Activated CD8-positive, alpha-beta T cell treated with anti-CD3 and anti-CD28 coated beads, Interleukin-2, amount 10 ng/mL, durations not matched to agents 7 days and 5 days (primary cell): ENCODE results near the gene CSAD. TPM values are rescaled to one million over a fixed set of nuclear protein-coding genes. Genes with fewer than 3 reads are reported as not detected.

Experiments used
- ATAC-seq: fragments of 150-1000 bp; cut with Tn5 transposase; one replicate; pipeline ENCODE4 v1.10.0; 2021; ENCODE audit warnings: moderate library complexity
- CTCF ChIA-PET: fragments of 350-600 bp; sonication (Branson Sonifier 250); formaldehyde crosslinking; loops from one replicate; lab custom pipeline; 2021; ENCODE audit warnings: antibody characterized with exemption; lab: Charles Lee
- POLR2A ChIA-PET: fragments of 350-600 bp; sonication (Branson Sonifier 250); formaldehyde crosslinking; loops from one replicate; lab custom pipeline; 2021; ENCODE audit warnings: antibody characterized with exemption; lab: Charles Lee
- DNase-seq: peaks from one replicate; pipeline ENCODE4 v3.0.0-alpha.2; 2020
- H3K27ac Mint-ChIP-seq: one replicate; pipeline ENCODE4 v1.8.0; 2021; ENCODE audit warnings: mild to moderate bottlenecking, mixed read lengths
- H3K27me3 Mint-ChIP-seq: one replicate; pipeline ENCODE4 v1.8.0; 2021; ENCODE audit warnings: low read depth, mixed read lengths
- H3K36me3 Mint-ChIP-seq: one replicate; pipeline ENCODE4 v1.8.0; 2021; ENCODE audit warnings: low read depth, mixed read lengths
- H3K4me1 Mint-ChIP-seq: one replicate; pipeline ENCODE4 v1.8.0; 2021; ENCODE audit warnings: low read depth, mixed read lengths
- H3K4me3 Mint-ChIP-seq: one replicate; pipeline ENCODE4 v1.8.0; 2021; ENCODE audit warnings: mild to moderate bottlenecking, mixed read lengths
- H3K9me3 Mint-ChIP-seq: one replicate; pipeline ENCODE4 v1.8.0; 2022; ENCODE audit warnings: mixed read lengths; ENCODE audit not compliant: insufficient read depth
- total RNA-seq, 2 experiments: library from RNA; stranded (reverse); gene quantifications; one replicate each; pipeline ENCODE4 v1.2.3, GENCODE V29; 2021

Gene CSAD, protein sequence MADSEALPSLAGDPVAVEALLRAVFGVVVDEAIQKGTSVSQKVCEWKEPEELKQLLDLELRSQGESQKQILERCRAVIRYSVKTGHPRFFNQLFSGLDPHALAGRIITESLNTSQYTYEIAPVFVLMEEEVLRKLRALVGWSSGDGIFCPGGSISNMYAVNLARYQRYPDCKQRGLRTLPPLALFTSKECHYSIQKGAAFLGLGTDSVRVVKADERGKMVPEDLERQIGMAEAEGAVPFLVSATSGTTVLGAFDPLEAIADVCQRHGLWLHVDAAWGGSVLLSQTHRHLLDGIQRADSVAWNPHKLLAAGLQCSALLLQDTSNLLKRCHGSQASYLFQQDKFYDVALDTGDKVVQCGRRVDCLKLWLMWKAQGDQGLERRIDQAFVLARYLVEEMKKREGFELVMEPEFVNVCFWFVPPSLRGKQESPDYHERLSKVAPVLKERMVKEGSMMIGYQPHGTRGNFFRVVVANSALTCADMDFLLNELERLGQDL
- 10 to 100 TPM; 15.7 to 17.0 TPM for total RNA-seq

DNA sequence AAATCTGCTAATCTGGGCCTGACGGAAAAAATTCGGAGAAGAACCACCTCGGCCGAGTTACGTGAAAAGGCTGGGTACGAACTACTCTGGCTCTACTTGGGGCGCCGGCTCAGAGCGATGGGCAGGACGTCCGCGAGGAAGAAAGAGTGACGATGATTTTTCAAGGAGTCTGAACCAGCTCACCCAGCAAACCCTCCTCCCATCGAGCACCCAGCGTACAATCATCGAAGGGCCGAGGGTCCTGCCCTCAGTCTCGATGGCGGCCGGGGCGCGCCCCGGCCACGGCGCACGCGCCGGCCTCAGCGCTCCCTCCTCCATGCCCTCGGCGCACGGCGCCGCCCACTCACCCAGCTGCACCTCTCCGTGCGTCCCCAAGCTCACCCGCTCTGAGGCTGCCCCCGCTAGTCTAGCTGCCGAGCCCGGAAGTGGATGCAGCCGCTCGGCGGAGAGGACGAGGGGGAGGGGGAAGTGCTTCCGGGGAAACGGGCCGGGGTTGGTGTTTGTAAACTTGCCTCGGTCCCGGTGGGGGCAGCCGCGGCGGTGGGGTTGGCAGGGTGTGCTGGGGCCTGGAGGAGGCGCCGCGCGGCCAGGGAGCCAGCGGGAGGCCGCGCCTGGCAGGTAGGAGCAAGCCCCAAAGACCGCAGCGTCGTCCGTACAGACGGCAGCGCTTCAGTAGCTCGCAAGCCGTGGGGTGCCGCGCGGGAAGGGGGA is at the start of gene CSAD, which contains the start of gene ZNF740:
Gene CSAD (minus strand): TSS at position 706 of the 711 bp plus-strand sequence. CDS start 7,455 bp downstream, outside the sequence.
Gene ZNF740 (plus strand): TSS at position 503 of the 711 bp plus-strand sequence. CDS start 1,262 bp downstream, outside the sequence.
- peak; percentile 98 for DNase-seq
- H3K9me3 Mint-ChIP-seq: no peaks in the 10 kb centered on the region
- H3K27me3 Mint-ChIP-seq: no peaks in the 10 kb centered on the region
- POLR2A ChIA-PET: interaction anchor here (0.6 to 4.5 kb wide), 20 partner anchors 9 to 174 kb away, joined by 3 to 57 read pairs (median 4); partner anchors contain the start of genes AAAS, EIF4B, ESPL1 and MYG1
- ATAC-seq: peak; percentile 97
- CTCF ChIA-PET: interaction anchor here (0.7 to 4.8 kb wide), 17 partner anchors 11 to 164 kb away, joined by 3 to 38 read pairs (median 5); partner anchors contain the start of genes AAAS, ESPL1 and SOAT2
- H3K4me1 Mint-ChIP-seq: peaks cover 50% of the 10 kb centered on the region
- H3K36me3 Mint-ChIP-seq: peaks cover 32% of the 10 kb centered on the region
- H3K27ac Mint-ChIP-seq: peak within 1 kb of the TSS; percentile 98
- H3K4me3 Mint-ChIP-seq: peak within 1 kb of the TSS; percentile 86

DNA sequence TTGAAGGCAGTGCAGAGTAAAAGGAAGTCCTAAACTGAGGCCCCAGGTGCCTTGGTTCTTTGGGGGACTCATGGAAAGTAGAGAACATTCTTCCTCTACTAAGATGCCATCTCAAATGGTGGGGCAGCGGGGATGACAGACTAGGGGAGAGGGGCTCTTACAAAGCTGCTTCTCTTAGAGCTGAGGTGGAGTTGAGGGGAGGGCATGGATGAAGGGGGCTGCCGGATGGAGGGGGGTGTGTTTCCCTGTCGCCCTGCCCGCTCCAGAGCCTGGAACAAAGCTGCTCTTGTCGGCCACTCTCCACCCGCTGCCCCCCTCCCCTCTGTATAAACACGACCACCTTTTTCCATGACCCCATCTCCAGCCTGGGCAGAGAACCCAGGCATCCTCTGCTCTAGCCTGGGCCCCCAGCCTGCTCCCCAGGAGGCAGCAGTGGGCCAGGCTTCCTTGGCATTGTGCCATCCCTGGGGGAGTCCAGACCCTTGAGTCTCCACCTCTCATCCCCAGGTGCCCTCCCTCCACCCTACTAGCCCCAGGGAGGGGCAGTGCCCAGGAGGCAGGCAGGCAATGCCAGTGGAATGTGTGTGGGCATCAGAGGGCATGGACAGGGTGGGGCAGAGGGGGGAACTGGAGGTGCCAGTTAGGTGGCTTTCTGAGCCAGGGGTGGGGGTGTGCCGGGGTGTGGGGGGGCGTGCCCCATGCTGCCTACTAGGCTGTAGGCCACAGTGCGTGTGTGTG is 49.6 kb upstream of the CSAD start:
- ChIA-PET POLR2A (interaction anchor here (1.9 kb wide), 1 partner anchor 10 kb away, joined by 6 read pairs; no protein-coding TSS in a partner anchor), CTCF (interaction anchor here (0.7 to 3.2 kb wide), 4 partner anchors 10 to 279 kb away, joined by 3 to 12 read pairs (median 7); a partner anchor contains a TSS)
- Mint-ChIP-seq H3K27ac (peak overlapping the region; percentile 5), H3K4me1 (peaks cover 60% of the 10 kb centered on the region), H3K9me3 (no peaks in the 10 kb centered on the region), H3K4me3 (no peak overlapping the region), H3K27me3 (no peaks in the 10 kb centered on the region), H3K36me3 (peaks cover 7% of the 10 kb centered on the region)
- no peak for DNase-seq
- no peak for ATAC-seq

DNA sequence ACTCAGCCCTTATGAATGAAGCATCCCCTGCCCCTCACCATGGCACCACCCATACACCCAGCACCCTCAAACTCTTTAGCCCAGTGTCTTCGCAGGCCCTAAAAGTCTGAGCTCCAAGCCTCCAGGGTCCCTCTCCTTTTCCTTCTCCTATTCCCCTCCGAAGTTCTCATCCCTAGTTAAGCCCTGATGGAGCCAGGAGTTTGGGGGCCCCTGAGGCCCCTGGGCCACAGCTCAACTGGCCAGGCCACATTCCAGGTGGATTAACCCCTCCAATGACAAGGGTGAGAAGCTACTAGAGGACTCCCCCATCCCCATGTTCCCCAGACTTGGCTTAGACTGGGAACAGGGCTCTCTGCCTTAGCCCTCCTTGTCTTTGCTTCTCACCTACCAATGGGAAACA is 48.7 kb upstream of the CSAD start:
- DNase-seq (no peak), ATAC-seq (no peak)
- Mint-ChIP-seq H3K27ac (peak overlapping the region; percentile 32), H3K9me3 (no peaks in the 10 kb centered on the region), H3K4me1 (peaks cover 64% of the 10 kb centered on the region), H3K36me3 (peaks cover 11% of the 10 kb centered on the region), H3K27me3 (no peaks in the 10 kb centered on the region), H3K4me3 (no peak overlapping the region)
- ChIA-PET CTCF (interaction anchor here (0.8 to 3.2 kb wide), 5 partner anchors 10 to 130 kb away, joined by 3 to 12 read pairs (median 6); partner anchors contain the start of gene AAAS), POLR2A (interaction anchor here (1.9 kb wide), 1 partner anchor 9 kb away, joined by 6 read pairs; no protein-coding TSS in a partner anchor)

DNA sequence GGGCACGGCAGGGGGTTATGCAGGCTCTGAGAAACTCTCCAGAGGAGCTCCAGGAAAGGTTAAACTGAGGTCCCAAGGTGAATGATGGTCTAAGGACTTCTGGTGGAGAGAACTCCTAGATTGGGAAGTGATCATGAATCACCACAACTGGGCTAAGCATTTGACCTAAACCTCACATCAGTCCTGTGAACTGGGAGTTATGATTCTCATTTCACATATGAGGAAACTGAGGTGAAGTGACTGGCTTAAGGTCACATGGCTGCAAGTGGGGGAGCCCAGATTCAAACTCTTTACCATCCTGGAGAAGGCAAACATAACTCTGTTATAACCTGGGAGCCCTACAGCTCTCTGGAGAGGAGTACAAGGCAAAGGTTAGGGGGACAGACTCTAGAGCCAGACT is 47.1 kb upstream of the CSAD start:
- POLR2A ChIA-PET: interaction anchor here (1.2 kb wide), 1 partner anchor 40 kb away, joined by 6 read pairs; no protein-coding TSS in a partner anchor
- no peak overlapping the region for H3K27ac Mint-ChIP-seq
- peaks cover 66% of the 10 kb centered on the region for H3K4me1 Mint-ChIP-seq

DNA sequence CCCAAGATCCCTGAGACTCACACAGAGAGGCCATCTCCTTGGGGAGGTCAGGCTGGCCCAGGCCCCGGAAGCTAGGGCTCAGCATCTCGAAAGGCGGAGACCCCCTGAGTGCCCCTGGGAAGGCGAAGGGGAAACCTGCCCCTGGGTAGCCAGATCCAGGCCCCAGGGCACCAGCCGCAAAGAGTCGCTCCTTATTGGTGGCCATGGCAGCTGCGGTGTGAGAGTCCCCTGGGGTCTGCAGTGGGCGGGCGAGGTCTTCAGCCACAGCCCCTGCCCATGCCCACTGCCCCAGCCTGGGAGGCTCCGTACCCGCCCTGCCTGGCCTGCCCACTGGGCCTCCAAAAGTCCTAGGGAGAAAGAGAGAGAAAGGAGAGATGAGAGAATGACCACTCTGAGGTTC is 46.6 kb upstream of the CSAD start:
- H3K9me3 Mint-ChIP-seq: no peaks in the 10 kb centered on the region
- CTCF ChIA-PET: interaction anchor here (1.4 kb wide), 1 partner anchor 14 kb away, joined by 5 read pairs; no protein-coding TSS in a partner anchor
- POLR2A ChIA-PET: no interaction called here
- H3K4me1 Mint-ChIP-seq: peaks cover 66% of the 10 kb centered on the region
- no peak for DNase-seq
- no peak overlapping the region for H3K27ac Mint-ChIP-seq
- H3K4me3 Mint-ChIP-seq: no peak overlapping the region
- H3K27me3 Mint-ChIP-seq: no peaks in the 10 kb centered on the region
- ATAC-seq: no peak
- H3K36me3 Mint-ChIP-seq: peaks cover 11% of the 10 kb centered on the region

More for the DNA sequence above, 47.1 kb upstream of the CSAD start:
- Mint-ChIP-seq H3K9me3 (no peaks in the 10 kb centered on the region), H3K27me3 (no peaks in the 10 kb centered on the region), H3K4me3 (no peak overlapping the region), H3K36me3 (peaks cover 11% of the 10 kb centered on the region)
- ATAC-seq (no peak), DNase-seq (no peak)
- CTCF ChIA-PET: interaction anchor here (1.0 to 1.4 kb wide), 3 partner anchors 14 to 23 kb away, joined by 5 read pairs; no protein-coding TSS in a partner anchor

DNA sequence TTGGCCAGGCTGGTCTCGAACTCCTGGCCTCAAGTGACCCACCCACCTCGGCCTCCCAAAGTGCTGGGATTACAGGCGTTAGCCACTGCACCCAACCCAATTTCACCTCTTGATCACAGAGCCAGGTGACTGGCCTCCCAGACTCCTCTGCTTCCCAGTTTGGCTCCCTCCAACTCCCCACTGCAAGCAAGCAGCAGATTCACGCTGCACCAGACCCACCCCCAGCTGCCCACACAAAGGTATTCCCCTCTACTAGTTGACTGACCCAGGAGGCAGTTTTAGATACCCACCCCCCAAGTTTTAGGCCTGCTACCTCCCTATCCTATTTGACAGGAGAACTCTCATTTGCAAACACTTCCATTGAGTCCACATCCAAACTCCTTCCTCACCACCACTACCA is 46.1 kb upstream of the CSAD start:
- H3K36me3 Mint-ChIP-seq: peaks cover 11% of the 10 kb centered on the region
- no peaks in the 10 kb centered on the region for H3K9me3 Mint-ChIP-seq
- H3K27me3 Mint-ChIP-seq: no peaks in the 10 kb centered on the region
- CTCF ChIA-PET: interaction anchor here (1.4 kb wide), 1 partner anchor 10 kb away, joined by 3 read pairs; no protein-coding TSS in a partner anchor
- POLR2A ChIA-PET: no interaction called here
- no peak for ATAC-seq
- no peak overlapping the region for H3K27ac Mint-ChIP-seq
- H3K4me3 Mint-ChIP-seq: no peak overlapping the region
- H3K4me1 Mint-ChIP-seq: peaks cover 70% of the 10 kb centered on the region
- DNase-seq: no peak

DNA sequence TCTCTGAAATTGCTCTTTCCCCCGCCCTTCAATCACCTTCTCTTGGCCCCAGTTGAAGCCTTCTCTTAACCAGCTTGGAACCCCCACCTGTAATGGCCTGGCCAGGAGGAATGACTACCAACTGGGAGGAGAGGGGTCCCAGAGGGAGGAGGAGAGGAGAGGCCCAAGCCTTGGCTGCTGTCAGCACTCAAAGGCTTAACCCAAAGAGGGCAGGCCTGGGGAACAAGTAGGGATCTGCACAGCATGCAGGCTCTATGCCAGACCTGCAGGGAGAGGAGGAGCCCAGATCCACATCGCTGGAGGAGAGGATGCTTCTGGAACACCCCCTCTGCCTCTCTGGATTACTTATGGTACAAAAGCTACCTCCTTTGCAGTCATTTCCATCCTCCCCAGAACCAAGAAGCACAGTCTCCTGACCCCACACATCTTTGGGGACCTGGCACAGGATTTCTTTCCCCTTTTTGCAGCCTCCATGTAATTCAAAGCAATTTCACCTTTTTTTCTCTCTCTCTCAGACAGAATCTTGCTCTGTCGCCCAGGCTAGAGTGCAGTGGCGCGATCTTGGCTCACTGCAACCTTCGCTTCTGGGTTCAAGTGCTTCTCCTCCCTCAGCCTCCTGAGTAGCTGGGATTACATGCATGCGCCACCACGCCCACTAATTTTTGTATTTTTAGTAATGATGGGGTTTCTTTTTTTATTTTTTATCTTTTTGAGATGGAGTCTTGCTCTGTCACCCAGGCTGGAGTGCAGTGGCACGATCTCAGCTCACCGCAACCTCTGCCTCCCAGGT is 45.1 kb upstream of the CSAD start:
- POLR2A ChIA-PET: no interaction called here
- DNase-seq: no peak
- ATAC-seq: no peak

DNA sequence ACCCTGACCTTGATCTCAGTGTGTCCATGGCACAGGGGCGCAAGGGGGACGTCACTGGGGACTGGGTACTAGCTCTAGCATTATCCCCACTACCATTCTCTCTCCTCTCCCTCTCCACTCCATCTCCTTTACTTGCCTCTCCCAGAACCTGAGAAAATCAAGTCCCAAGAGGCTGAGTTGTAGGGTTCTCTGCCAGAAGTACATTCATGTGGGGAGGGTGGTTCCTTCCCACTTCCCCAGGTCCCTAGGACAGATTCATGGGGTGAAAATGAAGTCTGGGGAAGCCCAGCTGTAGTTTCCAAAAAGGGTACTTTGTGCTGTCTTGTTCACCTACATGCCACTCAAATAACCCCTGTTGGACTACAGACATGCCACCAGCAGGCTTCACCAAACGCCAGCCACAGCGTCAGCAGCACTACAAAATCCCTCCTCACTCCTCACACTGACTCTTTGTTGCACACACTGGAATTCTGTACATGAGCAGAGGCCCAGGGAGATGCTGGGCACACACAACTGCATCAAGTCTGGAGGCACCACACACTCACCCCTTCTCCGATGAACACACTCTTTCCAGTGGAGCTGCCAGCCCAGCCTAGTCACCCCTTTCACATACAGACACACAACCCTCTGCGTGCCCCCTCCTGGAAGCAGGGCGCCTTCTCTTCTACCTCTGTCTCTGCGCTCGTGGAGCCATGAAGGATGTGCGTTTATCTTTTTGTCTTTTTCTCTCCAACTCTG is 44.3 kb upstream of the CSAD start:
- no peak overlapping the region for H3K4me3 Mint-ChIP-seq
- peaks cover 11% of the 10 kb centered on the region for H3K36me3 Mint-ChIP-seq
- peak overlapping the region; percentile 74 for H3K27ac Mint-ChIP-seq
- DNase-seq (no peak), ATAC-seq (no peak)
- H3K4me1 Mint-ChIP-seq: peaks cover 67% of the 10 kb centered on the region
- H3K27me3 Mint-ChIP-seq: no peaks in the 10 kb centered on the region
- ChIA-PET CTCF (interaction anchor here (0.8 to 1.9 kb wide), 4 partner anchors 11 to 65 kb away, joined by 3 to 5 read pairs (median 3); partner anchors contain the start of gene ESPL1), POLR2A (no interaction called here)
- no peaks in the 10 kb centered on the region for H3K9me3 Mint-ChIP-seq

More for the DNA sequence above, 45.1 kb upstream of the CSAD start:
- CTCF ChIA-PET: interaction anchor here (0.8 to 1.9 kb wide), 4 partner anchors 11 to 66 kb away, joined by 3 to 5 read pairs (median 3); partner anchors contain the start of gene ESPL1
- Mint-ChIP-seq H3K36me3 (peaks cover 11% of the 10 kb centered on the region), H3K4me1 (peaks cover 66% of the 10 kb centered on the region), H3K27me3 (no peaks in the 10 kb centered on the region), H3K4me3 (no peak overlapping the region), H3K9me3 (no peaks in the 10 kb centered on the region), H3K27ac (peak overlapping the region; percentile 74)

DNA sequence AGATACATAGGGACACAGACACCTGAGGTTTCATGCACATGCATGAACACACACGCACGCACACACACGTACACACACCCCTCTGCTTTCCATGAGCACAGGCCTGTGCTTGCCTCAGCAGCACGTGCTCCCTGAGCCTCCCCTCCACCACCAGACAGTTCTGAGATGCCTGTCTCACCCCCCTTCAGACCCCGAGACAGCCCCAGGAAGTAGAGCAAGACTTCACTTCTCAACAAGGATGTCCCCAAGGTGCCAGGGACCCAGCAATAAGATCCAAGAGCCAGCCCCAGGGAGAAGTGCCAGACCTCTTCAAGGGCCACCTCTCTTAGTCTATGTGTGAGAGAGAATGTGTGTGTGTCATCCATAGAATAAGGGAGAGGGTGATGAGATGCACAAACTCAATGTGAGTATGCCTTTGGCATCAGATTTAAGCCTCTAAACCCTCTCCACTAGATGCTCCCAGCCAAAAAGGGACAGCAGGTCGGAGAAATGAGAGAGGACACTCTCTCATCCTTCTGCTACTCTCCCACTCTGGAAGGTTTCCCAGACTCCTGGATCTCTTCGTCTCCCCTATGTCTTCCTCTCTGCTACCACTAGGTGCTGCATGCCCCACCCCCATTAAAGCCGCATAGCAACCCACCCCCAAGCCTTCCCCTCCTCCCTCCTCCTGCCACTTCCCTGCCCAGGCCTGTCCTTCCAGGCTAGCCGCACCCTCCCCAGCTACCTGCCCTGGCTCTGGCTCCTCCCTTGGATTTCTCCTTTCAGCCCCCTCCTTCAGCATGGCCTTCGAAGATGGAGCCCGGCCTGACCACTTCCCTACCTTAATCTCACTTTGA is 43.6 kb upstream of the CSAD start:
- Mint-ChIP-seq H3K4me1 (peaks cover 64% of the 10 kb centered on the region), H3K9me3 (no peaks in the 10 kb centered on the region), H3K27ac (peak overlapping the region; percentile 74), H3K36me3 (peaks cover 15% of the 10 kb centered on the region), H3K4me3 (peak overlapping the region; percentile 52), H3K27me3 (no peaks in the 10 kb centered on the region)
- ChIA-PET CTCF (interaction anchor here (0.8 to 2.2 kb wide), 6 partner anchors 10 to 64 kb away, joined by 3 to 14 read pairs (median 5); partner anchors contain the start of gene ESPL1), POLR2A (interaction anchor here (0.9 to 2.1 kb wide), 3 partner anchors 10 to 29 kb away, joined by 3 to 11 read pairs (median 5); no protein-coding TSS in a partner anchor)
- no peak for DNase-seq
- ATAC-seq: no peak
